ENCODE data around the gene C17orf78.

C17orf78 gene

DNA sequence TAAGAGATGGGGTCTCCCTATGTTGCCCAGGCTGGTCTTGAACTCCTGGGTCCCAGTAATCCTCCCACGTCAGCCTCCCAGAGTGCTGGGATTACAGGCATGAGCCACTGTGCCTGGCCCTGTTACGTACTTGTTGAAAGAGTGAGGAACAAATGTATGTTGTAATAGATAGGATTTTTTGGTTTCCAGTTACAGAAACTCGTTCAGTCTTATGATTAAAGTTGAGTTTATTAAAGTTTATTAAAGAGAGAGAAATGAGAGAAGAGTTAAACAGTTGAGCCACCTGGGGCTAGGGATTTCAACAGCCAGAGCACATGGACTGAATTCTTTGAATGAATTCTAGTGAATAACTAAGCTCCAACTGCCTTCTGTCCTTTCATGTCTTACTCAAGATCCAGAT lies 34.6 kb downstream of the C17orf78 start:
- no peak overlapping the region for H3K4me3 ChIP-seq (ENCODE audit: low read length)
- H3K4me2 ChIP-seq (ENCODE audit: low read length): no peak overlapping the region
- no peaks in the 10 kb centered on the region for H3K4me1 ChIP-seq (ENCODE audit: control insufficient read depth, insufficient read depth, low read length)
- H3K36me3 ChIP-seq (ENCODE audit: insufficient read depth, low read length): peaks cover 29% of the 10 kb centered on the region
- no peaks in the 10 kb centered on the region for H3K9me3 ChIP-seq (replicated peaks; ENCODE audit: low read length)
- no peak overlapping the region for H3K9ac ChIP-seq (ENCODE audit: low read depth, low read length)
- H3K27me3 ChIP-seq (ENCODE audit: control insufficient read depth, insufficient read depth, low read length): no peaks in the 10 kb centered on the region

DNA sequence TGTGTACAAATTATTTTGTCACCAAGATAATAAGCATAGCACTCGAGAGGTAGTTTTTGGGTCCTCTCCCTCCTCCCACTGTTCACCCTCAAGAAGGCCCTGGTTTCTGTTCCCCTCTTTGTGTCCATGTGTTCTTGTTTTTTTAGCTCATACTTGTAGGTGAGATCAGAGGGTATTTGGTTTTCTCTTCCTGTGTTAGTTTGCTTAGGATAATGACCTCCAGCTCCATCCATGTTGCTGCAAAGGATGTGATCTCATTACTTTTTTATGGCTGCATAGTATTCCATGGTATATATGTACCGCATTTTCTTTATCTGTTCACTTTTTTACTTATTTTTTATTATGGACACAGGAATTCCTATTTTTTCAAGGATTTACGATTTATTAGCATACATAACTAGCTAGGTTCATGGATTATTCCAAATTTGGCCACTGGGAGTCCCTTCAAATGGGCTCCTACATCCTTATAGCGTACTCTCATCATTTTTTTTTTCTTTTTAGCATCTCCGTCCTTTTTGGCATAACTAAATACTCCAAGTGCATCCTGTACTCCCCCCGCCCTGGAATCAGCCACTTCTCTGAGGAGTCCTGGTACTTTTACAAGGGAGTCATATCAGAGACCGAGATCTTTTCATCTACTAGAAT lies 38.2 kb downstream of the C17orf78 start:
- Histone ChIP-seq H3K4me1 (ENCODE audit: control insufficient read depth, insufficient read depth, low read length) (peaks cover 5% of the 10 kb centered on the region), H3K4me3 (ENCODE audit: low read length) (no peak overlapping the region), H3K36me3 (ENCODE audit: insufficient read depth, low read length) (peaks cover 26% of the 10 kb centered on the region), H3K9ac (ENCODE audit: low read depth, low read length) (no peak overlapping the region), H3K9me3 (replicated peaks; ENCODE audit: low read length) (no peaks in the 10 kb centered on the region), H3K27me3 (ENCODE audit: control insufficient read depth, insufficient read depth, low read length) (no peaks in the 10 kb centered on the region), H3K4me2 (ENCODE audit: low read length) (no peak overlapping the region)

GRCh38 chr17:37417852-37418251 lies 42.1 kb downstream of the C17orf78 start:
- Histone ChIP-seq H3K4me1 (ENCODE audit: control insufficient read depth, insufficient read depth, low read length) (peaks cover 5% of the 10 kb centered on the region), H3K9ac (ENCODE audit: low read depth, low read length) (no peak overlapping the region), H3K4me3 (ENCODE audit: low read length) (no peak overlapping the region), H3K27me3 (ENCODE audit: control insufficient read depth, insufficient read depth, low read length) (no peaks in the 10 kb centered on the region), H3K9me3 (replicated peaks; ENCODE audit: low read length) (no peaks in the 10 kb centered on the region), H3K36me3 (ENCODE audit: insufficient read depth, low read length) (peaks cover 21% of the 10 kb centered on the region), H3K4me2 (ENCODE audit: low read length) (no peak overlapping the region)

DNA sequence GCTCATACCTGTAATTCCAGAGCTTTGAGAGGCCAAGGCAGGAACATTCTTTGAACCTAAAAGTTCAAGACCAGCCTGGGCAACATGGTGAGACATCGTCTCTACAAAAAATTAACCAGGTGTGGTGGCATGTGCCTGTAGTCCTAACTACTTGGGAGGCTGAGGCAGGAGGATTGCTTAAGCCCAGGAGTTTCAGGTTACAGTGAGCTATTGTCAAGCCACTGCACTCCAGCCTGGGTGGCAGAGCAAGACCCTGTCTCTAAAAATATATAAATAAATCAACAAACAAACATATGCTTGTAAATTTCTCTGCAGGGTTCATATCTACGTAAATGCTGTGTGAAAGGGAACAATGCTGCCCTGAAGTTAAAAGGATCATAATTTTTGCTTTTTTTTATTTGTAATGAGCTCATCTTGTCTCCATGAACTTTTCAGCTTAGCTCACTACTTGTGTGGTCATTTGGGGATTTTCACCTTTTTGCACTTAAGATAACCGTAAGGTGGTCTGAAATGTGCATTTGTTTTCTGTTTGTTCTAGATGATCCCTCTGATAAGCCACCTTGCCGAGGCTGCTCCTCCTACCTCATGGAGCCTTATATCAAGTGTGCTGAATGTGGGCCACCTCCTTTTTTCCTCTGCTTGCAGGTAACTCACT lies 47.3 kb downstream of the C17orf78 start:
- Histone ChIP-seq H3K36me3 (ENCODE audit: insufficient read depth, low read length) (peaks cover 40% of the 10 kb centered on the region), H3K9ac (ENCODE audit: low read depth, low read length) (no peak overlapping the region), H3K4me3 (ENCODE audit: low read length) (no peak overlapping the region), H3K9me3 (replicated peaks; ENCODE audit: low read length) (no peaks in the 10 kb centered on the region), H3K4me1 (ENCODE audit: control insufficient read depth, insufficient read depth, low read length) (no peaks in the 10 kb centered on the region), H3K27me3 (ENCODE audit: control insufficient read depth, insufficient read depth, low read length) (no peaks in the 10 kb centered on the region), H3K4me2 (ENCODE audit: low read length) (no peak overlapping the region)

DNA sequence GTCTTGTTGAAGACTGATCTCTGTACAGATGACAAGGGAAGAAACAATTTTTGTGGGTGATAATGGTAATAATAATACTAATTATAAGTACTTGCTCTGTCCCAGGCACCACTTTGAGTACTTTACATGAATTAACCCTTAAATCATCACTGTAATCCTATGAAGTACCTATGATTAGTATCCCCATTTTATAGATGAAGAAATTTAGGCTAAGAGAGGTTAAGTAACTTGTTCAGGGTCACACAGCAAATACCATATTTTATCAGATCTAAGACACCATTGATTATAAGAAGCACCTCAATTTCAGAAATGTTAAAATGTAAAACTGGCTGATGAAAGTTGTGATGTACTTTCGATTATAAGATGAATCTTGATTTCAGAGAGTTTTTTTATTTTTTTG lies 49.5 kb downstream of the C17orf78 start:
- no peaks in the 10 kb centered on the region for H3K9me3 ChIP-seq (replicated peaks; ENCODE audit: low read length)
- peaks cover 7% of the 10 kb centered on the region for H3K4me1 ChIP-seq (ENCODE audit: control insufficient read depth, insufficient read depth, low read length)
- no peaks in the 10 kb centered on the region for H3K27me3 ChIP-seq (ENCODE audit: control insufficient read depth, insufficient read depth, low read length)
- no peak overlapping the region for H3K4me3 ChIP-seq (ENCODE audit: low read length)
- H3K4me2 ChIP-seq (ENCODE audit: low read length): no peak overlapping the region
- peaks cover 43% of the 10 kb centered on the region for H3K36me3 ChIP-seq (ENCODE audit: insufficient read depth, low read length)
- no peak overlapping the region for H3K9ac ChIP-seq (ENCODE audit: low read depth, low read length)

GRCh38 chr17:37429039-37429438 lies 53.3 kb downstream of the C17orf78 start:
- Histone ChIP-seq H3K36me3 (ENCODE audit: insufficient read depth, low read length) (peaks cover 45% of the 10 kb centered on the region), H3K4me1 (ENCODE audit: control insufficient read depth, insufficient read depth, low read length) (peaks cover 10% of the 10 kb centered on the region), H3K9me3 (replicated peaks; ENCODE audit: low read length) (no peaks in the 10 kb centered on the region), H3K4me2 (ENCODE audit: low read length) (no peak overlapping the region), H3K4me3 (ENCODE audit: low read length) (no peak overlapping the region), H3K9ac (ENCODE audit: low read depth, low read length) (no peak overlapping the region), H3K27me3 (ENCODE audit: control insufficient read depth, insufficient read depth, low read length) (no peaks in the 10 kb centered on the region)

DNA sequence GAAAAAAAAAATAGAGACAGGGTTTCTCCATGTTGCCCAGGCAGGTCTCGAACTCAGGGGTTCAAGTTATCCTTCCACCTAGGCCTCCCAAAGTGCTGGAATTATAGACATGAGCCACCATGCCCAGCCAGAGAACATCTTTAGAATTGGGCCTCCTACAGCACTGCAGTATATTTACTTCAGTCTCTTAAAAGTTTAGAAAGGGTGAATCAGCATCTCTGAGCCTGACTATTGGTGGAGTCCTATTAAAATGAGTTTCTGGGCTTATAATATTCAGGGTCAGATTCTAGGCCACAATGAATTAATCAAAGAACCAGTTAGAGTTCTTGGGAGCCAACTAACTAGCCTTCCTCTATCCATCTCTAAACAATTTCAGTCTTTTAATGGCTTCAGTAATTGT lies 53.7 kb downstream of the C17orf78 start:
- no peaks in the 10 kb centered on the region for H3K27me3 ChIP-seq (ENCODE audit: control insufficient read depth, insufficient read depth, low read length)
- peaks cover 48% of the 10 kb centered on the region for H3K36me3 ChIP-seq (ENCODE audit: insufficient read depth, low read length)
- no peak overlapping the region for H3K4me2 ChIP-seq (ENCODE audit: low read length)
- no peak overlapping the region for H3K4me3 ChIP-seq (ENCODE audit: low read length)
- no peak overlapping the region for H3K9ac ChIP-seq (ENCODE audit: low read depth, low read length)
- H3K9me3 ChIP-seq (replicated peaks; ENCODE audit: low read length): no peaks in the 10 kb centered on the region
- H3K4me1 ChIP-seq (ENCODE audit: control insufficient read depth, insufficient read depth, low read length): peaks cover 10% of the 10 kb centered on the region

DNA sequence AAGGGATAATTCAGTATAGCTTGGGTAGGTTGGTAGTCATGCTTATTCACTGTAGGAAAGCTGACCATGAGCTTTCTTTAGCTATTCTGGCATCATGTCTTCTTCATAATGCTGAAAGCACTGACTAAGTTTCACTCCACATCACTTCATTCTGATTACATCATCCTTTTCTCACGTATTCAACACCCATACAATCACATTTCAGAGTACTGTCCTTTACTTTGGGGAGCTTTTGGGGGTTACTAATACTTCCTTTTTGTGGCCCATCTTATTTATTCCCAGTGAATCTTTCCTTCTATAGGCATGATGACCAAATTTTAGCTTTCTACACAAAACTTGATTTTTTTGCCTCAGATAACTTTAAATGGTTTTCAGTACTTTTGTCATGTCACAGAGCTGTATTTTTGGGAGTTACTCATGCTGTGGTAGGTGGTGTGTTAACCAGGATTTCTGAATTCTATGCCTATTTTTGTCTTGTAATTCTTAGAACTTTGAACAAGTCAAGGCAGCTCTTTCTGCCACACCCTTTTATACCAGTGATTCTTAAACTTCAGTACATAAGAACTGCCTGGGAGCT lies 54.4 kb downstream of the C17orf78 start:
- Histone ChIP-seq H3K4me2 (ENCODE audit: low read length) (no peak overlapping the region), H3K9ac (ENCODE audit: low read depth, low read length) (peak overlapping the region; percentile 3), H3K4me3 (ENCODE audit: low read length) (no peak overlapping the region), H3K4me1 (ENCODE audit: control insufficient read depth, insufficient read depth, low read length) (peaks cover 10% of the 10 kb centered on the region), H3K9me3 (replicated peaks; ENCODE audit: low read length) (no peaks in the 10 kb centered on the region), H3K36me3 (ENCODE audit: insufficient read depth, low read length) (peaks cover 44% of the 10 kb centered on the region), H3K27me3 (ENCODE audit: control insufficient read depth, insufficient read depth, low read length) (no peaks in the 10 kb centered on the region)

- H3K36me3 ChIP-seq (ENCODE audit: insufficient read depth, low read length): peaks cover 25% of the 10 kb centered on the region
- peaks cover 10% of the 10 kb centered on the region for H3K4me1 ChIP-seq (ENCODE audit: control insufficient read depth, insufficient read depth, low read length)
- no peaks in the 10 kb centered on the region for H3K27me3 ChIP-seq (ENCODE audit: control insufficient read depth, insufficient read depth, low read length)
- H3K9me3 ChIP-seq (replicated peaks; ENCODE audit: low read length): no peaks in the 10 kb centered on the region
- no peak overlapping the region for H3K4me2 ChIP-seq (ENCODE audit: low read length)
- H3K4me3 ChIP-seq (ENCODE audit: low read length): no peak overlapping the region
- H3K9ac ChIP-seq (ENCODE audit: low read depth, low read length): no peak overlapping the region
Observed at GRCh38 chr17:37432671-37433070, 56.9 kb downstream of the C17orf78 start.

DNA sequence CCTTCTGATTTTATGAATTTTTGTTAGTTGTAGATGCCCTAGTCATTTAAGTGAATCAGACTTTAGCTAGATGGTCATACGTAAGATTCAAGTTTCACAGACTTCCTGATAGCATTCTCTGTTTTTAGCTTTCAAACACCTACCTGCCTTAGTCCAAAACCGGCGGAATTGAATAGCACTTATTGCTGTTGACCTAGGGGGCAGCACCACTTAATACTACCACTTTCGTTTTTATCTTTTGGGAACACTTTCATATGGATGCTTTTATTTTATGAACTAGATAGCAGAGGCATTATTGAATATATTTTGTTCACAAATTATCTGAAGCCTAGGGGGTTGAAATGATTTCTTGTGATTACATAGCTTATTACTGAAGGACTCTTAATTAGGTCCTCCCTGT lies 62.4 kb downstream of the C17orf78 start:
- H3K9me3 ChIP-seq (replicated peaks; ENCODE audit: low read length): no peaks in the 10 kb centered on the region
- H3K9ac ChIP-seq (ENCODE audit: low read depth, low read length): no peak overlapping the region
- H3K4me1 ChIP-seq (ENCODE audit: control insufficient read depth, insufficient read depth, low read length): peaks cover 4% of the 10 kb centered on the region
- H3K4me3 ChIP-seq (ENCODE audit: low read length): no peak overlapping the region
- peaks cover 42% of the 10 kb centered on the region for H3K36me3 ChIP-seq (ENCODE audit: insufficient read depth, low read length)
- no peak overlapping the region for H3K4me2 ChIP-seq (ENCODE audit: low read length)
- no peaks in the 10 kb centered on the region for H3K27me3 ChIP-seq (ENCODE audit: control insufficient read depth, insufficient read depth, low read length)

- H3K9ac ChIP-seq (ENCODE audit: low read depth, low read length): no peak overlapping the region
- H3K36me3 ChIP-seq (ENCODE audit: insufficient read depth, low read length): peaks cover 40% of the 10 kb centered on the region
- no peak overlapping the region for H3K4me3 ChIP-seq (ENCODE audit: low read length)
- H3K27me3 ChIP-seq (ENCODE audit: control insufficient read depth, insufficient read depth, low read length): no peaks in the 10 kb centered on the region
- peaks cover 4% of the 10 kb centered on the region for H3K4me1 ChIP-seq (ENCODE audit: control insufficient read depth, insufficient read depth, low read length)
- H3K4me2 ChIP-seq (ENCODE audit: low read length): no peak overlapping the region
- no peaks in the 10 kb centered on the region for H3K9me3 ChIP-seq (replicated peaks; ENCODE audit: low read length)
Observed at GRCh38 chr17:37440424-37440823, 64.6 kb downstream of the C17orf78 start.
